GM23338 (cell line): ENCODE measurements around the gene COX11.

Experiments used
- EZH2phosphoT487 ChIP-seq: fragments of 200-600 bp; sonication (generic); IDR thresholded peaks from one replicate; pipeline ENCODE4 v1.8.1; 2018; ENCODE audit warnings: antibody characterized with exemption; ENCODE audit not compliant: unreplicated experiment
- NANOG ChIP-seq: IDR thresholded peaks from 2 replicates; pipeline ENCODE4 v1.6.1; 2016; ENCODE audit warnings: antibody characterized with exemption, borderline replicate concordance
- POLR2AphosphoS5 ChIP-seq: IDR thresholded peaks from 2 replicates; pipeline ENCODE4 v1.6.1; 2016; ENCODE audit warnings: antibody characterized with exemption, low read depth
- TF ChIP-seq, protein P1 (sequence below), 2 experiments: fragments of 200-600 bp in 1 of 2; sonication (generic) in 1 of 2; conservative IDR thresholded peaks; 2 replicates each; pipeline versions ENCODE4 v1.5.1 to v1.6.1; 2016 to 2017; ENCODE audit warnings: antibody characterized with exemption in 2 of 2, low read depth in 2 of 2, mild to moderate bottlenecking in 2 of 2, moderate library complexity in 1 of 2
- TF ChIP-seq, protein P2 (sequence below): IDR thresholded peaks from one replicate; pipeline ENCODE4 v1.6.1; 2018; ENCODE audit warnings: antibody characterized with exemption; ENCODE audit not compliant: unreplicated experiment

GRCh38 chr17:54919425-54919824, 49.0 kb downstream of the COX11 start:
- TF ChIP-seq, protein P1, sequence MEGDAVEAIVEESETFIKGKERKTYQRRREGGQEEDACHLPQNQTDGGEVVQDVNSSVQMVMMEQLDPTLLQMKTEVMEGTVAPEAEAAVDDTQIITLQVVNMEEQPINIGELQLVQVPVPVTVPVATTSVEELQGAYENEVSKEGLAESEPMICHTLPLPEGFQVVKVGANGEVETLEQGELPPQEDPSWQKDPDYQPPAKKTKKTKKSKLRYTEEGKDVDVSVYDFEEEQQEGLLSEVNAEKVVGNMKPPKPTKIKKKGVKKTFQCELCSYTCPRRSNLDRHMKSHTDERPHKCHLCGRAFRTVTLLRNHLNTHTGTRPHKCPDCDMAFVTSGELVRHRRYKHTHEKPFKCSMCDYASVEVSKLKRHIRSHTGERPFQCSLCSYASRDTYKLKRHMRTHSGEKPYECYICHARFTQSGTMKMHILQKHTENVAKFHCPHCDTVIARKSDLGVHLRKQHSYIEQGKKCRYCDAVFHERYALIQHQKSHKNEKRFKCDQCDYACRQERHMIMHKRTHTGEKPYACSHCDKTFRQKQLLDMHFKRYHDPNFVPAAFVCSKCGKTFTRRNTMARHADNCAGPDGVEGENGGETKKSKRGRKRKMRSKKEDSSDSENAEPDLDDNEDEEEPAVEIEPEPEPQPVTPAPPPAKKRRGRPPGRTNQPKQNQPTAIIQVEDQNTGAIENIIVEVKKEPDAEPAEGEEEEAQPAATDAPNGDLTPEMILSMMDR (conservative IDR thresholded peaks at IDR 0.05; ENCODE audit: low read depth in 2 of 2), result no peak
- TF ChIP-seq POLR2AphosphoS5 (no peak), EZH2phosphoT487 (no peak), NANOG (no peak)
- TF ChIP-seq, protein P2, sequence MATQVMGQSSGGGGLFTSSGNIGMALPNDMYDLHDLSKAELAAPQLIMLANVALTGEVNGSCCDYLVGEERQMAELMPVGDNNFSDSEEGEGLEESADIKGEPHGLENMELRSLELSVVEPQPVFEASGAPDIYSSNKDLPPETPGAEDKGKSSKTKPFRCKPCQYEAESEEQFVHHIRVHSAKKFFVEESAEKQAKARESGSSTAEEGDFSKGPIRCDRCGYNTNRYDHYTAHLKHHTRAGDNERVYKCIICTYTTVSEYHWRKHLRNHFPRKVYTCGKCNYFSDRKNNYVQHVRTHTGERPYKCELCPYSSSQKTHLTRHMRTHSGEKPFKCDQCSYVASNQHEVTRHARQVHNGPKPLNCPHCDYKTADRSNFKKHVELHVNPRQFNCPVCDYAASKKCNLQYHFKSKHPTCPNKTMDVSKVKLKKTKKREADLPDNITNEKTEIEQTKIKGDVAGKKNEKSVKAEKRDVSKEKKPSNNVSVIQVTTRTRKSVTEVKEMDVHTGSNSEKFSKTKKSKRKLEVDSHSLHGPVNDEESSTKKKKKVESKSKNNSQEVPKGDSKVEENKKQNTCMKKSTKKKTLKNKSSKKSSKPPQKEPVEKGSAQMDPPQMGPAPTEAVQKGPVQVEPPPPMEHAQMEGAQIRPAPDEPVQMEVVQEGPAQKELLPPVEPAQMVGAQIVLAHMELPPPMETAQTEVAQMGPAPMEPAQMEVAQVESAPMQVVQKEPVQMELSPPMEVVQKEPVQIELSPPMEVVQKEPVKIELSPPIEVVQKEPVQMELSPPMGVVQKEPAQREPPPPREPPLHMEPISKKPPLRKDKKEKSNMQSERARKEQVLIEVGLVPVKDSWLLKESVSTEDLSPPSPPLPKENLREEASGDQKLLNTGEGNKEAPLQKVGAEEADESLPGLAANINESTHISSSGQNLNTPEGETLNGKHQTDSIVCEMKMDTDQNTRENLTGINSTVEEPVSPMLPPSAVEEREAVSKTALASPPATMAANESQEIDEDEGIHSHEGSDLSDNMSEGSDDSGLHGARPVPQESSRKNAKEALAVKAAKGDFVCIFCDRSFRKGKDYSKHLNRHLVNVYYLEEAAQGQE, result no peak
